ENCODE data around the gene QPRT. TPM values are rescaled to one million over a fixed set of nuclear protein-coding genes. Genes with fewer than 3 reads are reported as not detected.
A peak's percentile ranks its signal among the peaks of the same experiment; 100 is the strongest.
"Not testable (repeated sequence)": the region's sequence is repeated elsewhere in the genome, so short reads cannot be mapped to it uniquely, and the experiment has no call there.

The QPRT gene
- total RNA-seq, 1 donor: 12.9 TPM

- DNase-seq (ENCODE audit: low read depth in 2 of 3, low spot score in 2 of 3): no peak
These were observed 16.8 kb upstream of the QPRT start for GRCh38 chr16:29662000-29662728.

DNA sequence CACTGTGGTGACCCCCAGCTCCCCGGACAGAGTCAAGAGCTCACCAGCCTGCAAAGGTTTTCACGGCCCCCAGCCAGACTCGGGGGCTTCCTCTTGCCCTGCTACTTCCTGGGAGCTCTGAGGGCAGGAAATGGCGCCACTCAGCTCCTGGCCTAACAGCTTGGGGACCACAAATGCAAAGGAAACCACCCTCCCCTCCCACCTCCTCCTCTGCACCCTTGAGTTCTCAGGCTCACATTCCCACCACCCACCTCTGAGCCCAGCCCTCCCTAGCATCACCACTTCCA is 16.3 kb upstream of the QPRT start:
- DNase-seq (ENCODE audit: low read depth in 2 of 3, low spot score in 2 of 3): peak in 1 of 3 donors; percentile 58

GRCh38 chr16:29663016-29663806 is 15.8 kb upstream of the QPRT start, which contains the start of gene SPN:
SPN (plus strand) TSS chr16:29663247; CDS start chr16:29663729, 482 bp downstream.
- peak in 2 of 3 donors; percentile 85 to 95 for DNase-seq (ENCODE audit: low read depth in 2 of 3, low spot score in 2 of 3)

- no peak for DNase-seq (ENCODE audit: low read depth in 2 of 3, low spot score in 2 of 3)
These were observed 15.2 kb upstream of the QPRT start for GRCh38 chr16:29663807-29664090.

GRCh38 chr16:29664091-29664921 is 14.7 kb upstream of the QPRT start:
- DNase-seq (ENCODE audit: low read depth in 2 of 3, low spot score in 2 of 3): peak in 2 of 3 donors; percentile 67 to 79

GRCh38 chr16:29665294-29666077 is 13.5 kb upstream of the QPRT start:
- DNase-seq (ENCODE audit: low read depth in 2 of 3, low spot score in 2 of 3): no peak

DNA sequence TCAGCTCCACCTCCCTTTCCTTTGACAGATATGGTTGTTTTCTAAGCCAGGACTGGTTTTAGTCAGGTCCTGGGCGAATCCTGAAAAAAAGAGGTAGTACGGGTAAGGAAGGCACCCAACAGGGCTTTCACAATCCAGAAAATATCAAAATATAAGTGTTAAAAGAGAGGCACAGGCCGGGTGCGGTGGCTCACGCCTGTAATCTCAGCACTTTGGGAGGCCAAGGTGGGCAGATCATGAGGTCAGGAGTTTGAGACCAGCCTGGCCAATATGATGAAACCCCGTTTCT is 11.7 kb upstream of the QPRT start:
- DNase-seq (ENCODE audit: low read depth in 2 of 3, low spot score in 2 of 3): not testable (repeated sequence)

GRCh38 chr16:29667755-29668154 is 11.2 kb upstream of the QPRT start:
- DNase-seq (ENCODE audit: low read depth in 2 of 3, low spot score in 2 of 3): no peak

GRCh38 chr16:29668267-29668666 is 10.7 kb upstream of the QPRT start:
- DNase-seq (ENCODE audit: low read depth in 2 of 3, low spot score in 2 of 3): no peak

DNA sequence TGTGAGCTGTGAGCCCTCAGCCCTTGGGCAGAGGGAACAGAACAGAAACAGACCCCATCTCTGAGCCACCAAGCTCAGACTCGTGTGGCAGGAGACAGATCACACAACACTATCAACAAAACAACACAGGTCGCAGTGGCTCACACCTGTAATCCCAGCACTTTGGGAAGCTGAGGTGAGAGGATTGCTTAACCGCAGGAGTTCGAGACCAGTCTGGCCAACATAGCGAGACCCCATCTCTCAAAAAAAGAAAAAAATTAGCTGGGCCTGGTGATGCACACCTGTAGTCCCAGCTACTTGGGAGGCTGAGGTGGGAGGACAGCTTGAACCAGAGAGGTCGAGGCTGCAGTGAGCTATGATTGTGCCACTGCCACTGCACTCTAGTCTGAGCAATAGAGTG is 5.5 kb upstream of the QPRT start:
- no peak for DNase-seq (ENCODE audit: low read depth in 2 of 3, low spot score in 2 of 3)

DNA sequence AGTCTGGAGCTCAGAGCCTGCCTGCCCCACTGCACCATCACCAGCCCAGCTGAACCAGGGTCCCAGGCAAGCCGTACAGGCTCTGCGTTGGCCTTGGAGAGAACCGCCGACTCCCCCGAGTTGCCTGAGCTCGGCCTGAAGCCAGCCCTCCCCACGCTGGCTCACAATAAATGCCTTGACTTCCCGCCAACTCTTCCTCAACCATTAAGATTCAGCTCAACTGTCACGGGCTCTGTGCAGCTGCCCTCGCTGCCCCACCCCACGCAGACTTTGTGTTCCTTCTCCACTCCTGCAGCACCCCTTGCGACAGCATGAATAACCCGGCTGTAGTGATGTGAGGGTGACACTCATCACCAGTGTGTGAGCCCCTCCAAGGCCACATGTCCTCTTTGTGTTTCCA is 4.8 kb upstream of the QPRT start:
- DNase-seq (ENCODE audit: low read depth in 2 of 3, low spot score in 2 of 3): no peak

- peak in 1 of 3 donors; percentile 71 for DNase-seq (ENCODE audit: low read depth in 2 of 3, low spot score in 2 of 3)
These were observed 3.0 kb upstream of the QPRT start for GRCh38 chr16:29675811-29676643.

DNA sequence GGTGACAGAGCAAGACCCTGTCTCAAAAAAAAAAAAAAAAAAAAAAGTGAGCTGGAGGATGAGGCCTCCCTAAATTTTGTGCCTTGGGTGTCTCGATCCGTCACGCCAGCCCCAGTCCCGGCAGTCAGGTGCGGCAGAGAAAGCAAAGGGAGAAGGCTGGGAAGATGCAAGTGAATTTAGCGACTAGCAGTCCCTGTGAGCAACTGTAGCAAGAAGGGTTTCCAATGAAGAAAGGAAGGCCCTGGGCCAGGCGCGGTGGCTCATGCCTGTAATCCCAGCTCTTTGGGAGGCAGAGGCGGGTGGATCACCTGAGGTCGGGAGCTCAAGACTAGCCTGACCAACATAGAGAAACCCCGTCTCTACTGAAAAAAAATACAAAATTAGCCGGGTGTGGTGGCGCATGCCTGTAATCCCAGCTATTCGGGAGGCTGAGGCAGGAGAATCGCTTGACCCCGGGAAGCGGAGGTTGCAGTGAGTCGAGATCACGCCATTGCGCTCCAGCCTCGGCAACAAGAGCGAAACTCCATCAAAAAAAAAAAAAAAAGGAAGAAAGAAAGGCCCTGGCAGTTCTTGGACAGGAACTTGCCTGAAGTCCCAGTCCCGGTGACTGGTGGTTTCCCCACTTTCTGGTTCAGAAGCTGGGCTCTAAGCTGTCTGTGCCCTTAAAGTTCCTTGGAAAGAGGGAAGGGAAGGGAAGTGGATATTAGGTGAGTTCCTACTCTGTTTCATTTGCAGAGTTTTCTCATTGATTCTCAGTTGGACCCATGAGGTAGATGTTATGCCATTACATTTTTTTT is 1.8 kb upstream of the QPRT start:
- DNase-seq (ENCODE audit: low read depth in 2 of 3, low spot score in 2 of 3): no peak

- DNase-seq (ENCODE audit: low read depth in 2 of 3, low spot score in 2 of 3): no peak
These were observed 1.2 kb downstream of the QPRT start for GRCh38 chr16:29680180-29680598.

DNA sequence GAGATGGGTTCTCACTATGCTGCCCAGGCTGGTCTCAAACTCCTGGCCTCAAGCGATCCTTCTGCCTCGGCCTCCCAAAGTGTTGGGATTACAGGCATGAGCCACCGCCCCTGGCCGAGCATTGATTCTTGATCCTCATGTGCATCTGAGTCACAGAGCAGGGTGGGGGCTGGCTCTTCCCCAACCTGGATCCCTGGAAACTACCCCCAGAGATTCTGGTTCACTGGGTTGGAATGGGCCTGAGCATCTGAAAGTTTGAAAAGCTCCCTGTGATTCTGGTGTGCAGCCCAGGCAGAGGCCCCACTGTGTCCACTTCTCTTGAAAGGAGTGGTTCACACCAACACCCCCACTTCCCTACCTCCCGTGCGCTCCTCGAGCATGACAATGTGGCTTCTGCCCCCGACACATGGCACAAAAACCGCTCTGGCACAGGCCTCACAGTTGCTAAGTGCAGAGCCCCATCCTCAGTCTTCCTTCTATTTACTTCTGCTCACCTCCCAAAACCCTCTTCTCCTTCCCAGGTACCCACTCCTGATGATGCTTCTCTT is 4.6 kb downstream of the QPRT start:
- no peak for DNase-seq (ENCODE audit: low read depth in 2 of 3, low spot score in 2 of 3)

- no peak for DNase-seq (ENCODE audit: low read depth in 2 of 3, low spot score in 2 of 3)
These were observed 5.7 kb downstream of the QPRT start for GRCh38 chr16:29684679-29685078.

GRCh38 chr16:29686740-29687332 is 7.9 kb downstream of the QPRT start:
- peak in 1 of 3 donors; percentile 78 for DNase-seq (ENCODE audit: low read depth in 2 of 3, low spot score in 2 of 3)

DNA sequence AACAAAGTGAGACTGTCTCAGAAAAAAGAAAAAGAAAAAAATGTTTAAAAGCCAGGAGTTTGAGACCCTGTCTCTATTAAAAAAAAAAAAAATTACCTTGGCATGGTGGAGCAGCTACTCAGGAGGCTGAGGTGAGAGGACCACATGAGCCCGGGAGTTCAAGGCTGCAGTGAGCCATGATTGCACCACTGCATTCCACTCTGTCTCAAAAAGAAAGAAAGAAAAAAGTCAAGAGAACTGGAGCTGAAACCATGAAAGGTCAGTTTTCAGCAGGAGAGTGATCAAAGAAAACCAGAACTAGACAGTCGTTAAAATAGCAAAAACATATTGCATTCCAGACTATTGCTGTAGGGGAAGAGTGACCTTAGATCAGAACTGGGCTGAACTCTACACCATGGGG is 8.8 kb downstream of the QPRT start:
- no peak for DNase-seq (ENCODE audit: low read depth in 2 of 3, low spot score in 2 of 3)

DNA sequence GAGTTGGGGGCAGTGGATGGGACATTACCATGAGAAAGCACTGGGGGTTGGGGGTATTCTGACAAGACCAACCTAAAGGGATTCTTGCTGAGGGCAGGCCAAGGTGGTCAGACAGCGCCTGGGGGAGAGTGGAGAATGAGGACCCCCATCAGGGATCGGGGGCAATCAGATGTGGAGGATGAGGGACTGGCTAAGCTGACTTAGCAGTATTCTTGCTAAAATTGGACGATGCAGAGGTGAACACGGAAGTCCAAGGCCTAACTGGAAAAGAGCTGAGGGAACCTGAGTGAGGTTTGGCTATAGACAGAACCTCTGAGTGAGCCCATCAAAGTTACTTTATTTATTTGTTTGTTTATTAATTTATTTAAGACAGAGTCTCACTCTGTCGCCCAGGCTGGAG is 9.2 kb downstream of the QPRT start:
- DNase-seq (ENCODE audit: low read depth in 2 of 3, low spot score in 2 of 3): no peak

Data from hematopoietic multipotent progenitor cell (in vitro differentiated cells).